ENCODE results near the gene ASAP3.

Gene ASAP3

GRCh38 chr1:23392125-23392855, 91.7 kb downstream of the ASAP3 start:
- ATAC-seq (ENCODE audit: insufficient read depth, low read depth), result no peak
- DNase-seq, result no peak

DNA sequence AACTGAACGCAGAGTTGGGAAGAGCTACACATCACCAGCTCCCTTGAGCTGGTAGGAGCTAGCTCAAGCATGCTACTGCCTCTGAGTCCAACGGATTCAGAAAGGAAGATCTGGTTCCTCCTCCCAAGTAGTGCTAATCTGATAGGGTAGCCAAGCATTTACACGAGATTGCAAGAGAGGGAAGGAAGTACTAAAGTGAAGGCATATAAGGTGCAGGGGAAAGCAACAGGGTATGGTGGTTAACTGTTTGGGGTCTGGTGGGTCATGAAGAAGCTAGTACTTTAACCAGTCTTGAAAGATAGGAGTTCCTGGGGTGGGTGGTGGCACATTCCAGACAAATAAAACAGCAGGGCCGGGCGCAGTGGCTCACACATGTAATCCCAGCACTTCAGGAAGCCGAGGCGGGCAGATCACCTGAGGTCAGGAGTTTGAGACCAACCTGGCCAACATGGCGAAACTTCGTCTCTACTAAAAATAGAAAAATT, 94.1 kb downstream of the ASAP3 start:
- DNase-seq (no peak), ATAC-seq (ENCODE audit: insufficient read depth, low read depth) (no peak)
- no peaks in the 10 kb centered on the region for H3K4me1 ChIP-seq (ENCODE audit: insufficient read depth, low read length)
- H3K4me2 ChIP-seq (ENCODE audit: insufficient read depth, low read length), result no peak overlapping the region
- no peak overlapping the region for H3K27ac ChIP-seq (ENCODE audit: low read length)
- H4K20me1 ChIP-seq (ENCODE audit: insufficient read depth, low read length), result no peaks in the 10 kb centered on the region
- H3K9me3 ChIP-seq (ENCODE audit: insufficient read depth, low read length, severe bottlenecking), result no peaks in the 10 kb centered on the region
- no peaks in the 10 kb centered on the region for H3K36me3 ChIP-seq (ENCODE audit: insufficient read depth, low read length)
- no peaks in the 10 kb centered on the region for H3K79me2 ChIP-seq (ENCODE audit: insufficient read depth, low read length)
- no peak overlapping the region for H3K9ac ChIP-seq (ENCODE audit: low read depth, low read length)
- TF ChIP-seq, protein P1, sequence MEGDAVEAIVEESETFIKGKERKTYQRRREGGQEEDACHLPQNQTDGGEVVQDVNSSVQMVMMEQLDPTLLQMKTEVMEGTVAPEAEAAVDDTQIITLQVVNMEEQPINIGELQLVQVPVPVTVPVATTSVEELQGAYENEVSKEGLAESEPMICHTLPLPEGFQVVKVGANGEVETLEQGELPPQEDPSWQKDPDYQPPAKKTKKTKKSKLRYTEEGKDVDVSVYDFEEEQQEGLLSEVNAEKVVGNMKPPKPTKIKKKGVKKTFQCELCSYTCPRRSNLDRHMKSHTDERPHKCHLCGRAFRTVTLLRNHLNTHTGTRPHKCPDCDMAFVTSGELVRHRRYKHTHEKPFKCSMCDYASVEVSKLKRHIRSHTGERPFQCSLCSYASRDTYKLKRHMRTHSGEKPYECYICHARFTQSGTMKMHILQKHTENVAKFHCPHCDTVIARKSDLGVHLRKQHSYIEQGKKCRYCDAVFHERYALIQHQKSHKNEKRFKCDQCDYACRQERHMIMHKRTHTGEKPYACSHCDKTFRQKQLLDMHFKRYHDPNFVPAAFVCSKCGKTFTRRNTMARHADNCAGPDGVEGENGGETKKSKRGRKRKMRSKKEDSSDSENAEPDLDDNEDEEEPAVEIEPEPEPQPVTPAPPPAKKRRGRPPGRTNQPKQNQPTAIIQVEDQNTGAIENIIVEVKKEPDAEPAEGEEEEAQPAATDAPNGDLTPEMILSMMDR (IDR thresholded peaks at IDR 0.05; ENCODE audit: borderline replicate concordance, extremely low read depth, low read length, poor library complexity, severe bottlenecking), result no peak
- TF ChIP-seq EZH2 (IDR thresholded peaks at IDR 0.05; ENCODE audit: borderline replicate concordance, low read depth, low read length, severe bottlenecking), result no peak
- H3K27me3 ChIP-seq (ENCODE audit: insufficient read depth, low read length, poor library complexity), result peaks cover 3% of the 10 kb centered on the region
- H2AFZ ChIP-seq (ENCODE audit: low read depth, low read length), result no peak overlapping the region
- H3K4me3 ChIP-seq (ENCODE audit: low read depth in 1 of 2, low read length in 2 of 2), result no peak overlapping the region

More at GRCh38 chr1:23392125-23392855, 91.7 kb downstream of the ASAP3 start:
- Histone ChIP-seq H3K36me3 (ENCODE audit: insufficient read depth, low read length) (no peaks in the 10 kb centered on the region), H2AFZ (ENCODE audit: low read depth, low read length) (no peak overlapping the region), H3K4me1 (ENCODE audit: insufficient read depth, low read length) (no peaks in the 10 kb centered on the region), H3K79me2 (ENCODE audit: insufficient read depth, low read length) (no peaks in the 10 kb centered on the region), H3K4me3 (ENCODE audit: low read depth in 1 of 2, low read length in 2 of 2) (no peak overlapping the region), H3K4me2 (ENCODE audit: insufficient read depth, low read length) (no peak overlapping the region), H3K27me3 (ENCODE audit: insufficient read depth, low read length, poor library complexity) (no peaks in the 10 kb centered on the region), H4K20me1 (ENCODE audit: insufficient read depth, low read length) (no peaks in the 10 kb centered on the region), H3K27ac (ENCODE audit: low read length) (no peak overlapping the region), H3K9ac (ENCODE audit: low read depth, low read length) (no peak overlapping the region), H3K9me3 (ENCODE audit: insufficient read depth, low read length, severe bottlenecking) (no peaks in the 10 kb centered on the region)
- TF ChIP-seq EZH2 (IDR thresholded peaks at IDR 0.05; ENCODE audit: borderline replicate concordance, low read depth, low read length, severe bottlenecking), result no peak
- TF ChIP-seq, protein P1 (IDR thresholded peaks at IDR 0.05; ENCODE audit: borderline replicate concordance, extremely low read depth, low read length, poor library complexity, severe bottlenecking), result no peak

- Histone ChIP-seq H3K27ac (ENCODE audit: low read length) (no peak overlapping the region), H3K36me3 (ENCODE audit: insufficient read depth, low read length) (no peaks in the 10 kb centered on the region), H2AFZ (ENCODE audit: low read depth, low read length) (no peak overlapping the region), H3K79me2 (ENCODE audit: insufficient read depth, low read length) (no peaks in the 10 kb centered on the region), H3K27me3 (ENCODE audit: insufficient read depth, low read length, poor library complexity) (peaks cover 3% of the 10 kb centered on the region), H3K9me3 (ENCODE audit: insufficient read depth, low read length, severe bottlenecking) (no peaks in the 10 kb centered on the region), H3K4me2 (ENCODE audit: insufficient read depth, low read length) (no peak overlapping the region), H4K20me1 (ENCODE audit: insufficient read depth, low read length) (no peaks in the 10 kb centered on the region), H3K4me3 (ENCODE audit: low read depth in 1 of 2, low read length in 2 of 2) (no peak overlapping the region), H3K4me1 (ENCODE audit: insufficient read depth, low read length) (0 out of 2 replicates have a peak, but pooled peaks cover 4% of the 10 kb centered on the region), H3K9ac (ENCODE audit: low read depth, low read length) (no peak overlapping the region)
- no peak for ATAC-seq (ENCODE audit: insufficient read depth, low read depth)
- no peak for TF ChIP-seq EZH2 (IDR thresholded peaks at IDR 0.05; ENCODE audit: borderline replicate concordance, low read depth, low read length, severe bottlenecking)
- TF ChIP-seq, protein P1 (IDR thresholded peaks at IDR 0.05; ENCODE audit: borderline replicate concordance, extremely low read depth, low read length, poor library complexity, severe bottlenecking), result no peak
- no peak for DNase-seq
Measured at GRCh38 chr1:23387494-23387893, 96.5 kb downstream of the ASAP3 start.
